Stomach (tissue), 4 donors: ENCODE data around the gene FBL.

ENCODE experiments used
- POLR2A ChIP-seq, 4 donors: fragments of 450-650 bp; IDR thresholded peaks; one replicate each; pipeline ENCODE4 v1.6.1; 2016; ENCODE audit warnings: antibody characterized with exemption in 4 of 4, control low read depth in 2 of 4, mild to moderate bottlenecking in 1 of 4, moderate library complexity in 1 of 4
- POLR2AphosphoS5 ChIP-seq, 3 donors: sonication (generic); formaldehyde crosslinking; IDR thresholded peaks; one replicate each; pipeline ENCODE4 v1.6.1; 2016; ENCODE audit warnings: antibody characterized with exemption in 3 of 3
- TF ChIP-seq, protein P1 (sequence below), 7 experiments: fragments of 450-650 bp in 4 of 7; fragments of 200-600 bp in 3 of 7; sonication (generic) in 3 of 7; IDR thresholded peaks; one replicate each; pipeline ENCODE4 v1.5.1; 2016 to 2019; ENCODE audit warnings: antibody characterized with exemption in 7 of 7, control low read depth in 2 of 7, mild to moderate bottlenecking in 1 of 7

DNA sequence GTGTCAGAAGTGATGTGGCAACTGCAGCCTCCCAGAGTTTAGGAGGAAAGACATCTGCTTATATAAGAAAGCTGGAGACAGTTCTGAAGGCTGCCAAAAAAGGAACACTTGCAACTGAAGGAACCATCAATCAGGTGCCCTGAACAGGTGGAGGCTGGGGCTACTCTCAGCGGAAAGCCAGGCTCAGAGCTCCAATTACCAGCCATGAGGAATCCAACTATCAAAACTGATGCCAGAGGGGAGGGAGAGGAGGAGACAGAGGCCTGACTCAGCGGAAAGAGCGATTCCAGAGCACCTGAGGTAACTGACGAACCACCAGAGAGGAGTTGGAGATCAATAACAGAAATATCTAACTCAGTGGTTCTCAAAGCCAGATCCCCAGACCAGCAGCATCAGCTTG lies 43.2 kb downstream of the FBL start:
- TF ChIP-seq, protein P1, sequence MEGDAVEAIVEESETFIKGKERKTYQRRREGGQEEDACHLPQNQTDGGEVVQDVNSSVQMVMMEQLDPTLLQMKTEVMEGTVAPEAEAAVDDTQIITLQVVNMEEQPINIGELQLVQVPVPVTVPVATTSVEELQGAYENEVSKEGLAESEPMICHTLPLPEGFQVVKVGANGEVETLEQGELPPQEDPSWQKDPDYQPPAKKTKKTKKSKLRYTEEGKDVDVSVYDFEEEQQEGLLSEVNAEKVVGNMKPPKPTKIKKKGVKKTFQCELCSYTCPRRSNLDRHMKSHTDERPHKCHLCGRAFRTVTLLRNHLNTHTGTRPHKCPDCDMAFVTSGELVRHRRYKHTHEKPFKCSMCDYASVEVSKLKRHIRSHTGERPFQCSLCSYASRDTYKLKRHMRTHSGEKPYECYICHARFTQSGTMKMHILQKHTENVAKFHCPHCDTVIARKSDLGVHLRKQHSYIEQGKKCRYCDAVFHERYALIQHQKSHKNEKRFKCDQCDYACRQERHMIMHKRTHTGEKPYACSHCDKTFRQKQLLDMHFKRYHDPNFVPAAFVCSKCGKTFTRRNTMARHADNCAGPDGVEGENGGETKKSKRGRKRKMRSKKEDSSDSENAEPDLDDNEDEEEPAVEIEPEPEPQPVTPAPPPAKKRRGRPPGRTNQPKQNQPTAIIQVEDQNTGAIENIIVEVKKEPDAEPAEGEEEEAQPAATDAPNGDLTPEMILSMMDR (IDR thresholded peaks at IDR 0.05), result no peak
- TF ChIP-seq POLR2A (IDR thresholded peaks at IDR 0.05) (no peak), POLR2AphosphoS5 (IDR thresholded peaks at IDR 0.05) (no peak)
